HCT116 (cell line): ENCODE data around the gene POLR3A. TPM values are rescaled to one million over a fixed set of nuclear protein-coding genes. Genes with fewer than 3 reads are reported as not detected.

ENCODE experiments used
- ATAC-seq: fragments of 200-7000 bp; cut with Tn5 transposase; 2 replicates; pipeline ENCODE4 v1.9.1; 2020; ENCODE audit warnings: mild to moderate bottlenecking, moderate library complexity
- BruUV-seq: library from RNA; stranded (reverse); fragments of 400-500 nt; replicated peaks from 2 replicates; lab custom pipeline; 2021; lab: Mats Ljungman, UMichigan
- CTCF ChIA-PET: fragments of 300-600 bp; sonication (Branson Sonifier 250); formaldehyde crosslinking; loops from one replicate; lab custom pipeline; 2021; ENCODE audit warnings: antibody characterized with exemption; lab: Charles Lee
- POLR2A ChIA-PET: fragments of 300-600, 350-600 bp; sonication (Branson Sonifier 250); formaldehyde crosslinking; loops from one replicate; lab custom pipeline; 2021; ENCODE audit warnings: antibody characterized with exemption; lab: Charles Lee
- RAD21 ChIA-PET, 2 experiments: fragments of 300-600 bp; sonication (Branson Sonifier 250); formaldehyde crosslinking; loops; one replicate each; lab custom pipeline; 2023; ENCODE audit warnings: low total read pairs in 2 of 2; ENCODE audit not compliant: uncharacterized antibody in 2 of 2, unreplicated experiment in 2 of 2, low non-redundant PET in 1 of 2; lab: Charles Lee
- DNase-seq: peaks from one replicate; pipeline ENCODE4 v3.0.0-alpha.2; 2010; ENCODE audit warnings: low read depth, low spot score
- H2AFZ ChIP-seq: fragments of 200-600 bp; shearing (Covaris generic), sonication (generic); 2 replicates; pipeline ENCODE4 v1.6.1; 2017; ENCODE audit warnings: low read depth, mixed run types, mixed read lengths, antibody characterized with exemption, low read length; ENCODE audit not compliant: poor library complexity, severe bottlenecking
- H3K27ac ChIP-seq: 2 replicates; pipeline ENCODE4 v1.5.1; 2012; ENCODE audit warnings: low read depth, low read length
- H3K27me3 ChIP-seq: fragments of 200-600 bp; sonication (generic); 2 replicates; pipeline ENCODE4 v1.6.1; 2016; ENCODE audit warnings: mixed run types, low read length, mixed read lengths; ENCODE audit not compliant: insufficient read depth
- H3K36me3 ChIP-seq, 2 experiments: fragments of 200-500 bp in 1 of 2; fragments of 200-600 bp in 1 of 2; sonication (Bioruptor generic) in 1 of 2; sonication (generic) in 1 of 2; 2 replicates each; pipeline versions ENCODE4 v1.5.1 to v1.6.1; 2014 to 2016; ENCODE audit warnings: low read length in 2 of 2, inconsistent platforms in 1 of 2, mixed read lengths in 1 of 2, mixed run types in 1 of 2; ENCODE audit not compliant: insufficient read depth in 2 of 2, control insufficient read depth in 1 of 2
- H3K4me1 ChIP-seq, 2 experiments: fragments of 200-600 bp in 1 of 2; sonication (generic) in 1 of 2; 2 replicates each; pipeline versions ENCODE4 v1.5.1 to v1.6.1; 2012 to 2017; ENCODE audit warnings: low read length in 2 of 2, inconsistent platforms in 1 of 2, mild to moderate bottlenecking in 1 of 2, mixed read lengths in 1 of 2, mixed run types in 1 of 2, moderate library complexity in 1 of 2; ENCODE audit not compliant: insufficient read depth in 2 of 2, control insufficient read depth in 1 of 2
- H3K4me2 ChIP-seq: fragments of 200-600 bp; sonication (generic); 2 replicates; pipeline ENCODE4 v1.6.1; 2017; ENCODE audit warnings: mixed run types, low read length, mixed read lengths
- H3K4me3 ChIP-seq, 2 experiments: fragments of 200-600 bp in 1 of 2; sonication (generic) in 1 of 2; replicated peaks in 1 of 2; 2 replicates each; pipeline ENCODE4 v1.5.1; 2011 to 2016; ENCODE audit warnings: low read length in 2 of 2, control low read depth in 1 of 2, low read depth in 1 of 2, mild to moderate bottlenecking in 1 of 2, mixed read lengths in 1 of 2, mixed run types in 1 of 2
- H3K79me2 ChIP-seq: fragments of 200-600 bp; sonication (generic); 2 replicates; pipeline ENCODE4 v1.6.1; 2017; ENCODE audit warnings: mild to moderate bottlenecking, mixed run types, low read length, moderate library complexity, mixed read lengths; ENCODE audit not compliant: insufficient read depth
- H3K9ac ChIP-seq: fragments of 200-600 bp; sonication (generic); 2 replicates; pipeline ENCODE4 v1.6.1; 2016; ENCODE audit warnings: low read length, mixed read lengths
- H3K9me2 ChIP-seq: fragments of 200-600 bp; sonication (generic), shearing (Covaris generic); 2 replicates; pipeline ENCODE4 v1.6.1; 2017; ENCODE audit warnings: mixed run types, mild to moderate bottlenecking, moderate library complexity; ENCODE audit not compliant: insufficient read depth
- H3K9me3 ChIP-seq, 2 experiments: fragments of 200-500 bp in 1 of 2; fragments of 200-600 bp in 1 of 2; sonication (Bioruptor generic) in 1 of 2; sonication (generic) in 1 of 2; 2 replicates each; pipeline ENCODE4 v1.6.1; 2014 to 2017; ENCODE audit warnings: low read length in 2 of 2, mixed read lengths in 2 of 2, inconsistent platforms in 1 of 2, low read depth in 1 of 2, mild to moderate bottlenecking in 1 of 2, mixed run types in 1 of 2, moderate library complexity in 1 of 2; ENCODE audit not compliant: control insufficient read depth in 1 of 2, insufficient read depth in 1 of 2
- H4K20me1 ChIP-seq: fragments of 200-600 bp; sonication (generic), shearing (Covaris generic); 2 replicates; pipeline ENCODE4 v1.6.1; 2017; ENCODE audit warnings: mixed run types, mild to moderate bottlenecking, moderate library complexity; ENCODE audit not compliant: insufficient read depth
- ATF3 ChIP-seq: IDR thresholded peaks from 2 replicates; pipeline ENCODE4 v1.6.1; 2012
- CBX3 ChIP-seq: IDR thresholded peaks from 2 replicates; pipeline ENCODE4 v1.6.1; 2012; ENCODE audit warnings: low read depth
- CTCF ChIP-seq, 3 experiments: fragments of 200-600 bp in 1 of 3; sonication (generic) in 1 of 3; IDR thresholded peaks in 2 of 3; conservative IDR thresholded peaks in 1 of 3; 2 replicates each; pipeline ENCODE4 v1.5.1; 2012 to 2017; ENCODE audit warnings: low read depth in 2 of 3, low read length in 2 of 3, antibody characterized with exemption in 1 of 3, borderline replicate concordance in 1 of 3, control low read depth in 1 of 3, mild to moderate bottlenecking in 1 of 3, mixed read lengths in 1 of 3, mixed run types in 1 of 3, moderate library complexity in 1 of 3; ENCODE audit not compliant: insufficient read depth in 1 of 3
- ELF1 ChIP-seq: IDR thresholded peaks from 2 replicates; pipeline ENCODE4 v1.6.1; 2012; ENCODE audit warnings: low read depth, borderline replicate concordance
- EZH2 ChIP-seq: fragments of 200-600 bp; sonication (generic); IDR thresholded peaks from 2 replicates; pipeline ENCODE4 v1.6.1; 2017; ENCODE audit warnings: antibody characterized with exemption, mixed run types
- JUND ChIP-seq: IDR thresholded peaks from 2 replicates; pipeline ENCODE4 v1.6.1; 2012
- MAX ChIP-seq: IDR thresholded peaks from 2 replicates; pipeline ENCODE4 v1.6.1; 2012
- POLR2A ChIP-seq: IDR thresholded peaks from 2 replicates; pipeline ENCODE4 v1.7.0; 2011; ENCODE audit warnings: borderline replicate concordance; ENCODE audit not compliant: insufficient read depth, insufficient read length; ENCODE audit errors: extremely low read depth
- POLR2AphosphoS5 ChIP-seq: IDR thresholded peaks from 2 replicates; pipeline ENCODE4 v1.6.1; 2011; ENCODE audit warnings: mild to moderate bottlenecking, low read depth, low read length, moderate library complexity
- RAD21 ChIP-seq: IDR thresholded peaks from 2 replicates; pipeline ENCODE4 v1.6.1; 2012; ENCODE audit warnings: low read depth, mild to moderate bottlenecking
- REST ChIP-seq: IDR thresholded peaks from 2 replicates; pipeline ENCODE4 v1.6.1; 2012; ENCODE audit warnings: low read depth
- SIN3A ChIP-seq: IDR thresholded peaks from 2 replicates; pipeline ENCODE4 v1.6.1; 2012; ENCODE audit warnings: low read depth
- SP1 ChIP-seq: IDR thresholded peaks from 2 replicates; pipeline ENCODE4 v1.6.1; 2012; ENCODE audit warnings: low read depth
- TCF7L2 ChIP-seq: IDR thresholded peaks from 2 replicates; pipeline ENCODE4 v1.7.0; 2011; ENCODE audit warnings: borderline replicate concordance, inconsistent platforms; ENCODE audit not compliant: insufficient read depth, insufficient read length; ENCODE audit errors: extremely low read depth
- ZFX ChIP-seq: fragments of 450-650 bp; IDR thresholded peaks from 2 replicates; pipeline ENCODE4 v1.6.1; 2017
- intact Hi-C: fragments of 100-400 bp; cut with micrococcal nuclease; formaldehyde crosslinking; loops from 2 replicates; pipeline ENCODE4 v1.10.0; 2022
- total RNA-seq: library from RNA; stranded (reverse); gene quantifications from one replicate; pipeline ENCODE4 v1.2.1, GENCODE V29; 2021; ENCODE audit not compliant: unreplicated experiment

Gene POLR3A
- total RNA-seq, 1 experiment from 2014 or later, result 26.6 TPM

- Histone ChIP-seq H3K9me3 (no peaks in the 10 kb centered on the region), H2AFZ (no peak overlapping the region), H3K4me1 (peaks cover 15 to 38% of the 10 kb centered on the region in 2 experiments; a peak in 3 of 4 replicates), H3K27ac (no peak overlapping the region), H3K79me2 (peaks cover 86% of the 10 kb centered on the region), H4K20me1 (no peaks in the 10 kb centered on the region; the same call in 1 of the 2 replicates), H3K36me3 (no peaks in the 10 kb centered on the region), H3K9ac (no peak overlapping the region), H3K4me2 (no peak overlapping the region), H3K4me3 (no peak overlapping the region), H3K9me2 (no peaks in the 10 kb centered on the region), H3K27me3 (no peaks in the 10 kb centered on the region)
- ChIA-PET POLR2A (no interaction called here), RAD21 (no interaction called here), CTCF (interaction anchor here (1.4 kb wide), 1 partner anchor 108 kb away, joined by 4 read pairs; the partner anchor contains the start of gene POLR3A)
- no peak for TF ChIP-seq POLR2AphosphoS5
- TF ChIP-seq TCF7L2, result no peak
- no peak for TF ChIP-seq RAD21
- no peak for TF ChIP-seq MAX
- no peak for TF ChIP-seq ZFX
- no peak for TF ChIP-seq ELF1
- TF ChIP-seq SIN3A, result no peak
- TF ChIP-seq POLR2A, result no peak
- no peak for TF ChIP-seq EZH2
- BruUV-seq, result no TSS peak
- no peak for DNase-seq
- intact Hi-C loops, result no loop called here
- no peak for ATAC-seq
Measured at GRCh38 chr10:77922055-77922454, 107.3 kb downstream of the POLR3A start.

- Histone ChIP-seq H3K9me3 (no peaks in the 10 kb centered on the region), H3K9ac (no peak overlapping the region), H3K36me3 (no peaks in the 10 kb centered on the region), H2AFZ (no peak overlapping the region), H3K4me2 (no peak overlapping the region), H3K4me3 (no peak overlapping the region), H3K79me2 (peaks cover 92% of the 10 kb centered on the region), H3K27ac (no peak overlapping the region), H3K9me2 (no peaks in the 10 kb centered on the region), H3K4me1 (peaks cover 15 to 36% of the 10 kb centered on the region in 2 experiments; a peak in 3 of 4 replicates), H3K27me3 (no peaks in the 10 kb centered on the region), H4K20me1 (no peaks in the 10 kb centered on the region; the same call in 1 of the 2 replicates)
- BruUV-seq, result no TSS peak
- intact Hi-C loops, result no loop called here
- no peak for DNase-seq
- RAD21 ChIA-PET, result no interaction called here
- CTCF ChIA-PET, result no interaction called here
- POLR2A ChIA-PET, result no interaction called here
- no peak for ATAC-seq
- TF ChIP-seq MAX (no peak), REST (no peak), POLR2A (no peak), SP1 (no peak), CBX3 (no peak), CTCF (IDR thresholded peaks at IDR 0.05 in 2 of 3, conservative IDR thresholded peaks at IDR 0.05 in 1 of 3; ENCODE audit: borderline replicate concordance in 1 of 3, insufficient read depth in 1 of 3, low read depth in 2 of 3, low read length in 2 of 3) (no peak), ATF3 (no peak), JUND (no peak)
Measured at GRCh38 chr10:77921395-77921794, 107.9 kb downstream of the POLR3A start.
